Hepatocyte (in vitro differentiated cells): ENCODE data around the gene MEN1.

ENCODE experiments used
- CTCF ChIP-seq: fragments of 200-600 bp; sonication (generic); IDR thresholded peaks from 2 replicates; pipeline ENCODE4 v1.5.1; 2016; ENCODE audit warnings: antibody characterized with exemption, mild to moderate bottlenecking; ENCODE audit not compliant: poor library complexity
- EZH2 ChIP-seq: fragments of 200-600 bp; sonication (generic); IDR thresholded peaks from 2 replicates; pipeline ENCODE4 v1.6.1; 2016; ENCODE audit warnings: antibody characterized with exemption, mild to moderate bottlenecking, borderline replicate concordance
- EZH2phosphoT487 ChIP-seq: fragments of 200-600 bp; sonication (generic); IDR thresholded peaks from one replicate; pipeline ENCODE4 v1.6.1; 2018; ENCODE audit warnings: antibody characterized with exemption, mild to moderate bottlenecking, low read depth, moderate library complexity; ENCODE audit not compliant: unreplicated experiment, severe bottlenecking

GRCh38 chr11:64834723-64835615 is 24.6 kb upstream of the MEN1 start:
- TF ChIP-seq EZH2 (no peak), CTCF (no peak), EZH2phosphoT487 (no peak)
